Mammary epithelial cell (primary cell): Measurements from ENCODE around the gene GFRA1.

Experiments used
- CTCF ChIP-seq, 2 donors: IDR thresholded peaks in 1 of 2; conservative IDR thresholded peaks in 1 of 2; 2 replicates each; pipeline ENCODE4 v1.5.1; 2011 to 2012; ENCODE audit warnings: inconsistent platforms in 2 of 2, low read length in 2 of 2, mild to moderate bottlenecking in 2 of 2, control low read depth in 1 of 2, low read depth in 1 of 2; ENCODE audit not compliant: insufficient read depth in 1 of 2; ENCODE audit errors: extremely low read depth in 1 of 2
- EZH2 ChIP-seq: IDR thresholded peaks from 2 replicates; pipeline ENCODE4 v1.6.1; 2012; ENCODE audit warnings: low read length, inconsistent platforms, borderline replicate concordance

DNA sequence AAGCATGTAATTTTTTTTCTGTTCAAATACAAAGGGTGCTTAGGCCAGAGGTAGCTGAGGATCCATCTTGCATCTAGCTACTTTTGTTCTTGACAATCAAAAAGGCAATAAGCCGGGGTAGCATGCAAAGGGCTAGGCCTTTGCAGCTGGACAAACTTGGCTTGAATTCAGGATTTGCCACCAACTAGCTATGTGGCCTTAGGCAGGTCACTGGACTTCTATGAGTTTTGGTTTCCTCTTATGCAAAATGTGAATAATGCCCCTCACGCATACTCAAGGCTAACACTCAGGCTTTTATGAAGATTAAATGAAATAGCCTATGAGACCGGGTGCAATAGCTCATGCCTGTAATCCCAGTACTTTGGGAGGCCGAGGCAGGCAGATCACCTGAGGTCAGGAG is 19.3 kb downstream of the GFRA1 start:
- no peak for TF ChIP-seq CTCF (conservative IDR thresholded peaks at IDR 0.05 in 1 of 2, IDR thresholded peaks at IDR 0.05 in 1 of 2; ENCODE audit: extremely low read depth in 1 of 2, insufficient read depth in 1 of 2, low read depth in 1 of 2, low read length in 2 of 2)
- TF ChIP-seq EZH2: no peak
